Transverse colon (tissue), 3 donors: Measurements from ENCODE around the gene PYGM.

Source experiments
- POLR2A ChIP-seq: fragments of 450-650 bp; IDR thresholded peaks from one replicate; pipeline ENCODE4 v1.6.1; 2016; ENCODE audit warnings: antibody characterized with exemption, mild to moderate bottlenecking, moderate library complexity
- POLR2AphosphoS5 ChIP-seq, 3 donors: sonication (generic); formaldehyde crosslinking; IDR thresholded peaks; one replicate each; pipeline ENCODE4 v1.6.1; 2016; ENCODE audit warnings: antibody characterized with exemption in 3 of 3

- TF ChIP-seq POLR2AphosphoS5 (IDR thresholded peaks at IDR 0.05) (no peak), POLR2A (no peak)
Measured at GRCh38 chr11:64765851-64766665, 6.3 kb upstream of the PYGM start.
